ENCODE measurements around the gene IGHMBP2.

GRCh38 chr11:68983801-68984200 is 80.1 kb downstream of the IGHMBP2 start:
- TF ChIP-seq CTCF (IDR thresholded peaks at IDR 0.05 in 4 of 5, conservative IDR thresholded peaks at IDR 0.05 in 1 of 5) (no peak), POLR2A (IDR thresholded peaks at IDR 0.05) (no peak)

All from gastrocnemius medialis (tissue), 4 donors.